ENCODE results near the gene UPF3A.

- TF ChIP-seq, protein P1, sequence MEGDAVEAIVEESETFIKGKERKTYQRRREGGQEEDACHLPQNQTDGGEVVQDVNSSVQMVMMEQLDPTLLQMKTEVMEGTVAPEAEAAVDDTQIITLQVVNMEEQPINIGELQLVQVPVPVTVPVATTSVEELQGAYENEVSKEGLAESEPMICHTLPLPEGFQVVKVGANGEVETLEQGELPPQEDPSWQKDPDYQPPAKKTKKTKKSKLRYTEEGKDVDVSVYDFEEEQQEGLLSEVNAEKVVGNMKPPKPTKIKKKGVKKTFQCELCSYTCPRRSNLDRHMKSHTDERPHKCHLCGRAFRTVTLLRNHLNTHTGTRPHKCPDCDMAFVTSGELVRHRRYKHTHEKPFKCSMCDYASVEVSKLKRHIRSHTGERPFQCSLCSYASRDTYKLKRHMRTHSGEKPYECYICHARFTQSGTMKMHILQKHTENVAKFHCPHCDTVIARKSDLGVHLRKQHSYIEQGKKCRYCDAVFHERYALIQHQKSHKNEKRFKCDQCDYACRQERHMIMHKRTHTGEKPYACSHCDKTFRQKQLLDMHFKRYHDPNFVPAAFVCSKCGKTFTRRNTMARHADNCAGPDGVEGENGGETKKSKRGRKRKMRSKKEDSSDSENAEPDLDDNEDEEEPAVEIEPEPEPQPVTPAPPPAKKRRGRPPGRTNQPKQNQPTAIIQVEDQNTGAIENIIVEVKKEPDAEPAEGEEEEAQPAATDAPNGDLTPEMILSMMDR (IDR thresholded peaks at IDR 0.05; ENCODE audit: low read depth, low read length) = no peak
- TF ChIP-seq EZH2phosphoT487 (IDR thresholded peaks at IDR 0.05; ENCODE audit: low read depth) = no peak
Measured at GRCh38 chr13:114284680-114285079, 3.3 kb downstream of the UPF3A start.
